GM19035 (cell line): Measurements from ENCODE around the gene PTPRS.

ENCODE experiments used
- ATAC-seq: cut with Tn5 transposase; IDR thresholded peaks from one replicate; pipeline ENCODE4 v1.9.1; 2021; ENCODE audit not compliant: unreplicated experiment

PTPRS gene

DNA sequence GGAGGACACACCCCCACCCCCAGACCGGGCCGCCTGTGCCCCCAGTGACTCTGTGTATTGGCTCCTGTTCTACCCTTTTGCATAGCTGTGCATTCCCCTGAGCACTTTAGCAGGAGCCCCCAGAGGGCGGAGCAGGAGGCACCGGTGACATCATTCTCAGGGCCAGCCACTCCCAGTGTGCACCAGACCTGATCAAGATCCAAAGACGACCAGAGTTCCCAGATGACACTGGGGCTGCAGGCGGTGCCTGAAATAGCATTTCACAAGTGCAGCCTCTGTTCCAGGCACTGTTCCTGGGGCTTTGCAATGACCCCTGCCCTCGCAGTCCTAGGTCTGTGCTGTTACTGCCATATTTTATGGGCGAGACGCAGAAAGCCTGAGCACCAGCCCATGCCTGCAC lies 14.5 kb upstream of the PTPRS start:
- ATAC-seq = no peak

DNA sequence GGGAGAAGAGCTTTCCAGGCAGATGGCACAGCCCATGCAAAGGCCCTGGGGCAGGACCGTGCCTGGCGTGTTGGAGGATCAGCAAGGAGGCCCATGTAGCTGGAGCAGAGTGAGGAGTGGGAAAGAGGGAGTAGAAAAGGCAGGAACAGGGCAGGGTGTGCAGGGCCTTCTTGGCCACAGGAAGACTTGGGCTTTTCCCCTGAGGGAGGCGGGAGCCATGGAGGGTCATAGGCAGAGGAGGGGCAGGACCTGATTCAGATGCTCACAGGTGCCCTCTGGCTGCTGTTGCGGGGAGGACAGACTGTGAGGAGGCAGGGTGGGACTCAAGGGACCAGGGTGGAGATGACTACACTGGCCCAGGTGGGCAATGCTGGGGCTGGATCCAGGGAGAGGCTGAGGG lies 13.8 kb upstream of the PTPRS start:
- no peak for ATAC-seq

DNA sequence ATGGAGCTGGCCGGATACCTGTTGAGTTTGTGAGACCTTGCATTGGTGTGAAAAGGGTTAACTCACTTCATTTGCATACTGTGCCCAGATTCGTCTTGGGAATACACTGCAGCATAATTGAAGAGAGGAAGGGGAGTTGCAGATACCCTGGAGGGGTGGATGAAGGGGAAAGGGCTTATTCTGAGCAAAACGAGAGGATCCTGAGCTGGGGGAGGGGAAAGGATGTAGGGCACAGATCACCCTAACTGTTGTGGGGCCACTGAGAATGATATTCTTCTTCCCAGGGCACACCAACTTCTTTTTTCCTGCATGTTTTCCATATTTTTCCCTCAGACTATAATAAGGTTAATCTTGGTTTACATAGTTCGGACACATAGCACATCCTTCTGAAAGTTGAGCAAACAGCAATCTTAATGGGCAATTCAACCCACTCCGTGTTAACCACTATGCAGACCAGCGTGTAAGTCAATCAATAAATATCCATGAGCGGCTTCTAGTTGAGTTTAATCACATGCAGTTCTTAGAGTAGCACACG lies 11.7 kb upstream of the PTPRS start:
- ATAC-seq = no peak

- ATAC-seq = no peak
Measured at GRCh38 chr19:5351731-5352228, 11.2 kb upstream of the PTPRS start.

GRCh38 chr19:5349041-5349440 lies 8.4 kb upstream of the PTPRS start:
- ATAC-seq = no peak

GRCh38 chr19:5345895-5346386 lies 5.3 kb upstream of the PTPRS start:
- ATAC-seq = no peak

GRCh38 chr19:5343848-5344247 lies 3.2 kb upstream of the PTPRS start:
- no peak for ATAC-seq

GRCh38 chr19:5342573-5343201 lies 2.1 kb upstream of the PTPRS start:
- no peak for ATAC-seq

GRCh38 chr19:5341981-5342380 lies 1.4 kb upstream of the PTPRS start:
- ATAC-seq = no peak

DNA sequence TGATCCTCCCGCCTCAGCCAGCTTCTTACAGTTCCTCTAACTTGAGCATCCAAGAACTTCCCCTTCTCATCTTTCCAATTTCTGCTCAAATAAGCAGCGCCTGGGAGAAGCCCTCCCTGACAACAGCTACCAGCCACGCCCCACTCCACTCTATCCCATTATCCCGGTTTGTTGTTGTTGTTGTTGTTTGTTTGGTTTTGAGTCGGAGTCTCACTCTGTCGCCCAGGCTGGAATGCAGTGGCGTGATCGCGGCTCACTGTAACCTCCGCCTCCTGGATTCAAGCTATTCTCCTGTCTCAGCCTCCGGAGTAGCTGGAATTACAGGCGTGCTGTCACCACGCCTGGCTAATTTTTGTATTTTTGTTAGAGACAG lies 822 bp upstream of the PTPRS start:
- ATAC-seq = no peak

- ATAC-seq = no peak
Measured at GRCh38 chr19:5339950-5340636, 519 bp downstream of the PTPRS start.

GRCh38 chr19:5339198-5339949 lies 1.2 kb downstream of the PTPRS start:
- no peak for ATAC-seq

DNA sequence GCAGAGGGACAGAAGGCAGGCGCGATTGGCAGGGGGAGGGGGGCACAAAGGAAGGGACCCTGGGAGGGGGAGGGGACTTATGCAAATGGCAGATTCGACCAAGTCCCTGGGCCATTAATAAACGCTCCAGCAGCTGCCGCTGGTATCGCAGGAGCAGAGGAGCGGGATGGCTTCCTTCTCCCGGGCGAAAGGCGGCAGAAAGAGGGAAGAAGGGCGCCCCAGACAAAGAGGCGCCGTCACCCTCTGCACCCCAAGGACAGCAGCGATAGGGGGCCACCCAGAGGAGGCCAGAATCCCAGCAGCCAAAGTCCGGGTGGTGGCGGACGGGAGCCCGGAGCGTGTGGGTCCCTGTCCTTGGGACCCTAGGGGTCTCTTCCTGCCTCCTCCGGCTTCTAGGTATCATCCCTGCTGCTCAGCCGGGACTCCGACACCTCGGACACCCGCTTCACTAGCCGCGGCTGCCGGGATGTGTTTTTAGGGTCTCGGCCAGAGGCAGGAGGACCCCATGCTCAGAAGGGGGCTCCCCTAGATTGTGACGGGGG lies 1.9 kb downstream of the PTPRS start:
- ATAC-seq = no peak

DNA sequence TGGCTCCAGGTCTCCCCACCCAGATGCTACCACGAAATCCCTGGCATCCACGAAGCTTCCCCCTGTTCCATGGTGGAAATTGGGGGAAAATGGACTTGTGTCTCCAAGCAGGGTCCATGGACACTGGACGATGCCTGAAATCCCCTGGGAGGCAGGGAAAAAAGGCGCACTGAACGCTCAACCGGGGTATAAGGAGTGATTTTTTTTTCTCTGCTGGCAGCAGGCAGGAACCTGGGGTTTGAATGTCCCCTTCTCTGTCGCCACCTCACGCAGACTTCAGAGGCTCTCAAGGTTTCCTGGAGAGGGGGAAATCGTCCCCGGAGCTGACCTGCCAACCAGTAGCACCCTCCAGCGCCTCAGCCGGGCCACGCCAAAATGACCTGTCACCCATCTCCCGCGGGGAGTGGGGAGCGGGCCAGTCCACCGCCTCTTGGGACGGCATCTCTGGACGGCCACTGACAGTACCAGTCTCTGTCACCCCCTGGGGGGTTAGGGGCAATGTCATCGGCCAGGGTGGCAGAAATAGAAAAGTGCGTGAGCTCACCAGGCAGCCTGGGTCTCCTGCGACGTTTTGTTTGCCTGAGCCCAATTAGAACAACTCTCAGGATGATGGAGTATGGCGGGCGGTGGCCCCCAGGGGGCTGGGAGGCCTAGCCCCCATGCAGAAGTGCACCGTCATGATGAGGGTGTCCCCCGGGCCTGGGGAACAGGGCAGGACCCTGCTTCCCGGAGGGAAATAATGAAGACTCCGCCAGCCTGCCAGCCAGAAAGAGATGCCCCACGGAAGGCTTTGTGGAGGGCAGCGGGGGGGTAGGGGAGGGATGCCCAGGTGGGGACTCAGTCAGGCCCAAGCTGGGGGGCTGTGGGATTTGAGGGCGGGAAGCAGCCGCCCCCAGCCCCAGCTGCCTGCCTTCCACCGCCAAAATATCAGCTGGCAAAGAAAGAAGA lies 2.6 kb downstream of the PTPRS start:
- no peak for ATAC-seq

DNA sequence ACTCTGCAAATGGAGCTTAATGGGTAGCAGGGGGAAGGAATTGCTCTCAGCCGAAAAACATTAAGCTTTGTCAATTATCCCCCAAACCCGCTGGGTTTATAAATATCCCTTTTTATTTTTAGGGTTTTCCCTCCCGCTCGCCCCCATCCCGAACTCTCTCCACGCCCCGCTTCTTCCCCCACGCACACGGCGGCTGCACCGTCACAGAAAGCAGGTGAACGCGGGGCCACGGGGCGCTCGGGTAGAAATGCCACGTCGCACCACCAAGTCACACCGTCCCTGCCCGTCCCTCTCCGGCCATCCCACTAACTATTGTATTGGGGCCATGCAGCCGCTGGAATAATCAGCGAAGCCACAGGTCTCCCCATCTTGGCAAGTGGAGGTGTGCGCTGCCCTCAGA lies 3.5 kb downstream of the PTPRS start:
- no peak for ATAC-seq

DNA sequence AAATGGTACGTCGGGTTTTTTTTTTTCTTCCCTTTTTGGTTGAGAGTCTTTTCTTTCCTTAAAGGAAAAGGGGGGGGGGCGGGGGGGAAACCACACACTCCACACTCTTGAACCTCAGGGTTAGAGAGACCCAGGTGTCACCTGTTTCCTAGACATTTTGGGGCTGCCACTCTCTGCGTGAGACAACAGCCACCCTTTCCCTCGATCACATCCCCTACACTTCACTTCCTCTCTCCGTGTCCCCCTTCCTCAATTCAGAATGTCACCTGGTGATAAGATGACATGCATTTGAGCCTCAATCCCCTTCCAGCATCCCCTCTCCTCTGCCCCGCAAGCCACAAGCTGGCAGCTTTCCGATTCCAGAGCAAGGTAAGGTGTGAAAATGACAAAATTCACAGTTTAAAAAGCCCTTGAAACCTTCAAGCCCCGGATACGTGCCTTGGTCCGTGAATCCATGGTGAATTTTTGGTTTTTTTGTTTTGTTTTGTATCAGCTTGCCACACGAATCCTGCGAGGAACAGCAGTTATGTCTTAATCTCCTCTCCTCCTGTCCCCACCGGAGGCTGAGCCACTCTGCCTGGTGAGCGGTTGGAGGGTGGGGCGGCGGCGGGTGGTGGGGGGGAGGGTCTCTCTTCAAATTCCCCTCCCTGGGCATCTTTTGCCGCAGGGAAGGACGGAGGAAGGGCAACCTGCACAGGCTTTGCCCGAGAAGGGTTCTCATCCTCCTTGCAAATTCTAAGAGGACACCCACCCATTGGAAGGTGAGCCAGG lies 4.2 kb downstream of the PTPRS start:
- no peak for ATAC-seq

GRCh38 chr19:5335593-5335992 lies 5.0 kb downstream of the PTPRS start:
- no peak for ATAC-seq

DNA sequence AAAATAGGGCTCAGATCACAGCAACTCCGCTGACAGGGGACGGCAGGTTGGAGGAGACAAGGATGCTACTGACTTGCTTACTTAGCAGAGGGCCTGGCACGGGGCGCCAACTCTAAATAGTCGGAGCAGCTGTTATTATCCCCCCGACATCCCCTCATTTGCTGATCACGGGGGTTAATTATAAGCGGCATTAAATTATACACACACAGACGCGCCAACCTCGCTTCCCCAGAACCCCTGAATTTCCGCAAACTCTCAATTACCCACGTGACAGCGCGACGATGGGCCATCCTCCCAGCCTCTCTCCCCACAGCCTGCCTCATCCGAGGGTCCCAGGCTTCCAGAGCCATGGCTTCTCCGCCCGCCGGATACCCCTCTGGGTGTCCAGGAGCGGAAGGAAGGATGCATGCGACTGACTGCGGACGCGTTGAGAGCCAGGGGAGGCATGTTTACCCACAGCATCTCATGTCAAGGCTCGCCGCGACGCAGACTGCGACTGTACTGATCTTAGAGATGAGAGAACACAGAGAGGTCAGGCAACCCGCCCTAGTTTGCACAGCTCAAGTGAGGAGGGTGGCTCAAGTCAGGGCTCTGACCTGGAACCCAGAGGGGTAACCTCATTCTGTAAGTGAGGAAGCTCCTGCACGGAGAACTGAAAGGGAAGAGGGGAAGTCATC lies 5.7 kb downstream of the PTPRS start:
- no peak for ATAC-seq

- ATAC-seq = no peak
Measured at GRCh38 chr19:5334366-5334739, 6.3 kb downstream of the PTPRS start.
